K562 (cell line): Measurements from ENCODE around the gene S100A2. TPM values are rescaled to one million over a fixed set of nuclear protein-coding genes. Genes with fewer than 3 reads are reported as not detected.
A peak's percentile ranks its signal among the peaks of the same experiment; 100 is the strongest.

Source experiments
- ATF3 ChIP-seq, 2 experiments: fragments of 450-650 bp in 1 of 2; sonication (generic) in 1 of 2; formaldehyde crosslinking in 1 of 2; IDR thresholded peaks in 1 of 2; conservative IDR thresholded peaks in 1 of 2; 2 replicates each; pipeline versions ENCODE4 v1.6.1 to v1.8.1; 2016 to 2023; ENCODE audit warnings: mild to moderate bottlenecking in 2 of 2, moderate library complexity in 2 of 2, inconsistent platforms in 1 of 2, missing genetic modification reagents in 1 of 2
- BACH1 ChIP-seq: fragments of 200-800 bp; sonication (Bioruptor generic); IDR thresholded peaks from 2 replicates; pipeline ENCODE4 v1.6.1; 2016; ENCODE audit warnings: missing genetic modification characterization, missing compliant biosample characterization
- BRD4 ChIP-seq: fragments of 200-600 bp; sonication (generic); IDR thresholded peaks from 2 replicates; pipeline ENCODE4 v1.6.1; 2017; ENCODE audit warnings: inconsistent platforms
- CREM ChIP-seq: IDR thresholded peaks from 2 replicates; pipeline ENCODE4 v1.6.1; 2014; ENCODE audit warnings: antibody characterized with exemption, low read depth
- DPF2 ChIP-seq: fragments of 450-650 bp; IDR thresholded peaks from 2 replicates; pipeline ENCODE4 v1.6.1; 2016
- ELF2 ChIP-seq: fragments of 250-450 bp; sonication (Bioruptor Pico); IDR thresholded peaks from 2 replicates; pipeline ENCODE4 v1.5.0; 2021; ENCODE audit warnings: mild to moderate bottlenecking
- FOXM1 ChIP-seq, 2 experiments: fragments of 450-650 bp in 1 of 2; sonication (generic) in 1 of 2; formaldehyde crosslinking in 1 of 2; IDR thresholded peaks; 2 replicates each; pipeline versions ENCODE4 v1.6.1 to v1.9.0; 2017 to 2022; ENCODE audit warnings: low read depth in 2 of 2, mild to moderate bottlenecking in 2 of 2, missing genetic modification reagents in 1 of 2, moderate library complexity in 1 of 2
- FOXO4 ChIP-seq: fragments of 450-650 bp; formaldehyde crosslinking; IDR thresholded peaks from 2 replicates; pipeline ENCODE4 v1.4.0; 2020; ENCODE audit warnings: mild to moderate bottlenecking, moderate library complexity
- HNRNPH1 ChIP-seq: fragments of 200-400 bp; formaldehyde crosslinking; optimal IDR thresholded peaks from 2 replicates; pipeline ENCODE3; 2017; ENCODE audit warnings: low read depth, mild to moderate bottlenecking, low read length, moderate library complexity
- NCOA4 ChIP-seq: fragments of 450-650 bp; IDR thresholded peaks from 2 replicates; pipeline ENCODE4 v1.6.1; 2018; ENCODE audit warnings: mild to moderate bottlenecking; ENCODE audit not compliant: partially characterized antibody
- NFIC ChIP-seq: fragments of 450-650 bp; IDR thresholded peaks from 2 replicates; pipeline ENCODE4 v1.6.1; 2017; ENCODE audit warnings: mild to moderate bottlenecking, inconsistent platforms
- PHB ChIP-seq: fragments of 250-450 bp; sonication (Bioruptor Pico); IDR thresholded peaks from 2 replicates; pipeline ENCODE4 v1.5.0; 2021
- RCOR1 ChIP-seq, 2 experiments: IDR thresholded peaks; 2 replicates each; pipeline ENCODE4 v1.6.1; 2012; ENCODE audit warnings: low read depth in 2 of 2, low read length in 2 of 2, borderline replicate concordance in 1 of 2, improper control_type of control experiment in 1 of 2
- RHOXF2B ChIP-seq: fragments of 250-450 bp; sonication (Bioruptor Pico); conservative IDR thresholded peaks from 2 replicates; pipeline ENCODE4 v1.5.1; 2021
- SNIP1 ChIP-seq: fragments of 450-650 bp; IDR thresholded peaks from 2 replicates; pipeline ENCODE4 v1.7.1; 2017; ENCODE audit warnings: low read depth, mild to moderate bottlenecking
- U2AF2 ChIP-seq: fragments of 200-400 bp; formaldehyde crosslinking; optimal IDR thresholded peaks from 2 replicates; pipeline ENCODE3; 2017; ENCODE audit warnings: low read depth, mild to moderate bottlenecking, low read length
- ZKSCAN1 ChIP-seq: fragments of 150-350 bp; IDR thresholded peaks from 2 replicates; pipeline ENCODE4 v1.6.1; 2016; ENCODE audit warnings: low read depth, low read length
- ZNF592 ChIP-seq: fragments of 450-650 bp; IDR thresholded peaks from 2 replicates; pipeline ENCODE4 v1.6.1; 2017; ENCODE audit warnings: antibody characterized with exemption, mild to moderate bottlenecking
- ZNF740 ChIP-seq, 3 experiments: fragments of 200-800 bp in 1 of 3; sonication (Bioruptor generic) in 1 of 3; sonication (generic) in 1 of 3; formaldehyde crosslinking in 1 of 3; IDR thresholded peaks; 2 replicates each; pipeline versions ENCODE4 v1.6.1 to v1.8.0; 2016 to 2022; ENCODE audit warnings: mild to moderate bottlenecking in 2 of 3, missing compliant biosample characterization in 2 of 3, missing genetic modification characterization in 2 of 3, missing genetic modification reagents in 1 of 3
- polyA plus RNA-seq, 8 experiments: library from polyadenylated mRNA; depleted of rRNA in 4 of 8; stranded (reverse) in 5 of 8; unstranded in 3 of 8; fragments of >200 nt; fragmentation: Nextera tagmentation in 2 of 8; fragmentation: Illumina TruSeq in 1 of 8; extraction: Ambion mirVana in 2 of 8; extraction: Trizol in 1 of 8; gene quantifications; 2 replicates each; pipeline versions ENCODE4 v1.2.1 to v1.2.3, GENCODE V29; 2011 to 2014; ENCODE audit warnings: inconsistent platforms in 1 of 8, missing spikeins in 1 of 8
- total RNA-seq, 7 experiments: library from RNA; depleted of rRNA in 6 of 7; stranded (reverse); fragments of >200 nt in 6 of 7; fragmentation: Illumina TruSeq in 2 of 7; extraction: Trizol in 2 of 7; gene quantifications; 2 replicates each; pipeline versions ENCODE4 v1.2.1 to v1.2.3, GENCODE V29; 2011 to 2021; ENCODE audit warnings: low replicate concordance in 1 of 7

Gene S100A2
- total and polyA plus RNA-seq, 9 of the 15 experiments (the other 6 are each of a cell fraction or from before 2014, with no cell fraction given): 0.28 to 0.65 (median 0.44) TPM; not detected in 4

GRCh38 chr1:153540394-153541361 lies 25.0 kb downstream of the S100A2 start, which contains the start of gene S100A5 (continued):
- TF ChIP-seq ATF3 (IDR thresholded peaks at IDR 0.05): 0 out of 2 replicates have a peak, but pooled peaks have one; percentile 24
- TF ChIP-seq ATF3 (CRISPR knock-in tag; conservative IDR thresholded peaks at IDR 0.05): no peak
- TF ChIP-seq FOXO4: no peak
- TF ChIP-seq NCOA4: no peak
- TF ChIP-seq U2AF2: no peak
- TF ChIP-seq FOXM1 (IDR thresholded peaks at IDR 0.05; ENCODE audit: low read depth): no peak
- TF ChIP-seq FOXM1 (CRISPR knock-in tag; IDR thresholded peaks at IDR 0.05; ENCODE audit: low read depth): no peak
- no peak for TF ChIP-seq RHOXF2B
- no peak for TF ChIP-seq ELF2 (CRISPR knock-in tag)
- no peak for TF ChIP-seq PHB (CRISPR knock-in tag)
- TF ChIP-seq BRD4: no peak
- TF ChIP-seq ZNF740 (CRISPR knock-in tag; IDR thresholded peaks at IDR 0.05): no peak
- no peak for TF ChIP-seq ZNF740 (tag; IDR thresholded peaks at IDR 0.05)
- no peak for TF ChIP-seq ZNF592
- TF ChIP-seq CREM: peak; percentile 12; the same call in 1 of the 2 replicates
- 0 out of 2 replicates have a peak, but pooled peaks have one; percentile 31 for TF ChIP-seq BACH1 (tag)
- TF ChIP-seq DPF2: peak; percentile 34; the same call in 1 of the 2 replicates
- TF ChIP-seq SNIP1: no peak
- no peak for TF ChIP-seq HNRNPH1
- TF ChIP-seq RCOR1 (IDR thresholded peaks at IDR 0.05; ENCODE audit: borderline replicate concordance in 1 of 2, low read depth in 2 of 2, low read length in 2 of 2): peak in 1 of 2 experiments; percentile 53; a peak in 1 of 4 replicates
- TF ChIP-seq ZKSCAN1: no peak
- TF ChIP-seq NFIC: no peak
